ENCODE results near the gene ARRB1.

The ARRB1 gene

GRCh38 chr11:75325713-75326438 lies 25.6 kb downstream of the ARRB1 start:
- no peak for TF ChIP-seq POLR2A (IDR thresholded peaks at IDR 0.05; ENCODE audit: low read depth, low read length)
- no peak for TF ChIP-seq POLR2AphosphoS5 (IDR thresholded peaks at IDR 0.05; ENCODE audit: low read depth, low read length)
- DNase-seq (ENCODE audit: insufficient read length) (no peak), FAIRE-seq (no peak)

DNA sequence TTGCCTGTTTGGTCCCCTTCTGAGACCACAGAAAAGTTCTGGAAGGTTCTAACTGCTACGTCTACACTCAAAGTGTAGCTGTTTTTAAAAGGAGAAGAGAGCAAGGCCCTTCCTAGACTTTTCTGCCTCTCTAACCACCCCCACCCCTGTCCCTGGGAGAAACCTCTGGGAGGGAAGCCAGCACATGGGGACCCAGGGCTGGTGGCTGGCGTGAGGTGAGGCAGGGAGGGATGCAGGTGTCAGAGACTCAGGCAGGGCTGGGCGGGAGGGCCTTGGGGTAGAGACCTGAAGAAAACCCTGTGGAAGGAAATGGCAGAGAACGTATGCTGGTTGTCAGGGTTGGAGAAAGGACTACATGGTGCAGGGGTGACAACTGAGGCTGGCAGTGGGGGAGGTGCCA lies 26.7 kb downstream of the ARRB1 start:
- TF ChIP-seq POLR2AphosphoS5 (IDR thresholded peaks at IDR 0.05; ENCODE audit: low read depth, low read length) (no peak), POLR2A (IDR thresholded peaks at IDR 0.05; ENCODE audit: low read depth, low read length) (no peak), TAF1 (IDR thresholded peaks at IDR 0.05; ENCODE audit: borderline replicate concordance, low read depth, low read length) (no peak)
- no peak for DNase-seq (ENCODE audit: insufficient read length)
- FAIRE-seq, result no peak

DNA sequence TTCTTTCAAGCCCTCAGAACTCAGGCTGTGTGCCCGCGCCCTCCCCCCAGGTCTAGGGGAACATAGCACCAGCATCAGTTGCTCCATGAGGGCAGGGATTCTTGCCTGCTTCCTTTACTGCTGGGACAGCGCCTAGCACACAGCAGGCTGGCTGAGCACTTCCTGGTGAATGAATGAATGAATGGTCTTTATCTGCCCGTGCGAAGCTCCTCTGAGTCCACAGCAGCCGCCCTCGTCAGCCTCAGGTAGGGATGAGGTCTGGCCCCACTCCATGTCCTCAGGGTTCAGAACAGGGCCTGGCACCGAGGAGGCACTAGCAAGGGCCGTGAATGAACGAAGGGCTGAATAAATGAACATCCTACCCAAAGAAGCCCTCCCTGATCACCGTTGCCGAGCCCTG lies 27.3 kb downstream of the ARRB1 start:
- FAIRE-seq (no peak), DNase-seq (ENCODE audit: insufficient read length) (no peak)
- TF ChIP-seq POLR2A (IDR thresholded peaks at IDR 0.05; ENCODE audit: low read depth, low read length) (no peak), POLR2AphosphoS5 (IDR thresholded peaks at IDR 0.05; ENCODE audit: low read depth, low read length) (no peak), TAF1 (IDR thresholded peaks at IDR 0.05; ENCODE audit: borderline replicate concordance, low read depth, low read length) (no peak)

DNA sequence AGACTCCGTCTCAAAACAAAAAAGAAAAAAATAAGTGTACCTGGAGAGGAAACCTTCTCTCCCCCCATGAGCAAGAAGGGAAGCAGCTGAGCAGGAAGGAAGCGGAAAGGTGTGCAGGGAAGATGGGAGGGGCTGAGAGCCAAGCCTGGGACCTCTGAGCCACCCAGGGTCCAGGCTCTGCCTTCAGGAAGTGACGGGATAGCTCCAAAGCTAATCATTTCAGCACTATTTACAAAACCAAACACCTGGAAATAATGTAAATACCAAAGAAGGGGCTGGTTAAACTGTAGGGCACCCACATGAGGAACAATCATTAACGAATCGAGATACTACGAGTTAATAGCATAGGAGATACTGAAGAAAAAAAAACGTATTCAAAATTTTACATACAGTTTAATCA lies 27.9 kb downstream of the ARRB1 start:
- no peak for TF ChIP-seq POLR2A (IDR thresholded peaks at IDR 0.05; ENCODE audit: low read depth, low read length)
- no peak for TF ChIP-seq TAF1 (IDR thresholded peaks at IDR 0.05; ENCODE audit: borderline replicate concordance, low read depth, low read length)
- no peak for TF ChIP-seq POLR2AphosphoS5 (IDR thresholded peaks at IDR 0.05; ENCODE audit: low read depth, low read length)

DNA sequence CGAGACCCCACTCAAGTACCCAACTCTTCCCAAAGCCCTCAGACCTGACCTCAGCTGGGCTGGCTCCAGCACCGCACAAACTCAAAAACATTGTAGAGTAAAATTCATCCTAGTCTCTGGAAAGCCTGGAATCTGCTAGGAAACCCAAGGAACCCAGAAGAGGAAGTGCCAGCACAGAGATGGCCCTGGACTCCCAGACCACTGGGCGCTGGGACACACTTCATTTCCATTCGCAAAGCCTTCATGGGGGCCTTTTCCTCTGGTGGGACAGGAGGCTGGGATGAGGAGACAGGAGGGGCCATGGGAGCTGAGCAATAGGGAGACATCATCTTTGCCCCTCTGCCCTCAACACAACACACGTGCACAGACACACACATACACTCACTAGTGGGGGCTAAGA lies 30.8 kb downstream of the ARRB1 start:
- DNase-seq (ENCODE audit: insufficient read length), result no peak
- TF ChIP-seq TAF1 (IDR thresholded peaks at IDR 0.05; ENCODE audit: borderline replicate concordance, low read depth, low read length), result no peak
- TF ChIP-seq POLR2A (IDR thresholded peaks at IDR 0.05; ENCODE audit: low read depth, low read length), result no peak
- TF ChIP-seq POLR2AphosphoS5 (IDR thresholded peaks at IDR 0.05; ENCODE audit: low read depth, low read length), result no peak
- no peak for FAIRE-seq

More for the DNA sequence above, 27.9 kb downstream of the ARRB1 start:
- FAIRE-seq (no peak), DNase-seq (ENCODE audit: insufficient read length) (no peak)

DNA sequence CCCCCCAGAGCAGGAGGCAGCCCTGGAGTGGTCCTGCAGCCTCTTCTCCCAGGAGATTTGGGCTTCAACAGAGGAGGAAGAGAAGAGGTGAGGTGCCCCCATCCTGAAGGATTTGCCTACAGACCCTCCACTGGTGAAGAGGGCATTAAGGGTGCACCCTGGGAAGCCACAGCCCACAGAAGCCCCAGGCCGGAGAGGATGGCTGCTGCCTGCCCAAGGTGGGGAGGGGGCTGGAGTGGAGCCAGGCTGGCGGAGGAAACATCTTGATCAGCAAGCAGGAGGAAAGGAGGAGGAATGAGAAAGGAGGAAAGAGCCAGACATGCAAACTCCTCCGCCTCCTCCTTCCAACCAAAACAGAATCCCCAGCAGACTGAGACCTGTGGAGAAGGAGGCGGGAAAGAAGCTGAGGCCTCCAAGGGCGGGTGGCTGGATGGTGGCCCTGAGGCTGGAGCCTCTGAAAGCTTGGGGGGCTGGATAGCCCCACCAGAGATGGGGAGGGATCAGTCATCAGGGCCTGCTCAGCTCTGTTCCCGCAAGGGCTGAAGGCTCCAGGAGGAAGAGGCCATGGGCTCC lies 31.3 kb downstream of the ARRB1 start:
- DNase-seq (ENCODE audit: insufficient read length), result no peak
- TF ChIP-seq POLR2A (IDR thresholded peaks at IDR 0.05; ENCODE audit: low read depth, low read length) (no peak), POLR2AphosphoS5 (IDR thresholded peaks at IDR 0.05; ENCODE audit: low read depth, low read length) (no peak), TAF1 (IDR thresholded peaks at IDR 0.05; ENCODE audit: borderline replicate concordance, low read depth, low read length) (no peak)
- no peak for FAIRE-seq

GRCh38 chr11:75319035-75319877 lies 32.2 kb downstream of the ARRB1 start:
- no peak for TF ChIP-seq POLR2AphosphoS5 (IDR thresholded peaks at IDR 0.05; ENCODE audit: low read depth, low read length)
- TF ChIP-seq TAF1 (IDR thresholded peaks at IDR 0.05; ENCODE audit: borderline replicate concordance, low read depth, low read length), result no peak
- no peak for TF ChIP-seq POLR2A (IDR thresholded peaks at IDR 0.05; ENCODE audit: low read depth, low read length)
- DNase-seq (ENCODE audit: insufficient read length), result no peak
- FAIRE-seq, result no peak

GRCh38 chr11:75317446-75318122 lies 33.9 kb downstream of the ARRB1 start:
- no peak for TF ChIP-seq POLR2AphosphoS5 (IDR thresholded peaks at IDR 0.05; ENCODE audit: low read depth, low read length)
- TF ChIP-seq TAF1 (IDR thresholded peaks at IDR 0.05; ENCODE audit: borderline replicate concordance, low read depth, low read length), result no peak
- no peak for TF ChIP-seq POLR2A (IDR thresholded peaks at IDR 0.05; ENCODE audit: low read depth, low read length)
- DNase-seq (ENCODE audit: insufficient read length), result no peak
- no peak for FAIRE-seq

- DNase-seq (ENCODE audit: insufficient read length) (no peak), FAIRE-seq (no peak)
- TF ChIP-seq TAF1 (IDR thresholded peaks at IDR 0.05; ENCODE audit: borderline replicate concordance, low read depth, low read length), result no peak
- no peak for TF ChIP-seq POLR2AphosphoS5 (IDR thresholded peaks at IDR 0.05; ENCODE audit: low read depth, low read length)
- no peak for TF ChIP-seq POLR2A (IDR thresholded peaks at IDR 0.05; ENCODE audit: low read depth, low read length)
Observed at GRCh38 chr11:75315439-75315805, 36.0 kb downstream of the ARRB1 start.

DNA sequence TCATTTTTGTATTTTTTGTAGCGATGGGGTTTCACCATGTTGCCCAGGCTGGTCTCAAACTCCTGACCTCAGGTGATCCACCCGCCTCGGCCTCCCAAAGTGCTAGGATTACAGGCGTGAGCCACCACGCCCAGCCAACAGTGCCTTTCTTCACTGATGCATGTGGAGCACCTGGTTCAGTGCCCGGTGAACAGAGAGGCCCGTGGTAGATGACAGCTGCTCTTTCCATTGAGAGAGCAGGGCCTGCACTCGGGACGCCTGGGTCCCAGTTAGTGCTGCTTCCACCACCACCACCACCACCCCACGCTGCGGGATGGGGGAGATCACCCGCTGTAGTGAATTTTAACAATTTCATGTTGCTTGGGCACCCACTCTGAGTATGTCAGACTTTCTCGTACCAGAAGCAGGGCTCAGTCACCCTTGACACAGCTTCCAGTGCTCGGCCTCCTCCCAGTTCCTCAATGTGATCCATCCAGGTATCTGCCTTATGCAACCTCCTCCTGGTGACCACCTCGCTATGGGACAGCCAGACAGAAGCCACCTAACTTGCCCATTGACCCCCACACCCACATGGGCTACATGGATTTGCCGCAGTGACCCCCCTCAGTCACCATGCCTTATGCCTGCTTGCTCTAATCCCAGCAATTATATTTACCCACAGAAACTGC lies 36.6 kb downstream of the ARRB1 start:
- TF ChIP-seq POLR2AphosphoS5 (IDR thresholded peaks at IDR 0.05; ENCODE audit: low read depth, low read length) (no peak), TAF1 (IDR thresholded peaks at IDR 0.05; ENCODE audit: borderline replicate concordance, low read depth, low read length) (no peak), POLR2A (IDR thresholded peaks at IDR 0.05; ENCODE audit: low read depth, low read length) (no peak)
- no peak for FAIRE-seq
- no peak for DNase-seq (ENCODE audit: insufficient read length)

Data from GM12892 (cell line).